Ectodermal cell (in vitro differentiated cells): Measurements from ENCODE around the gene HOXA5.

Experiments
- H3K27ac ChIP-seq: 2 replicates; pipeline ENCODE4 v1.7.0; 2013; ENCODE audit warnings: mild to moderate bottlenecking, low read depth, low read length; ENCODE audit not compliant: insufficient read depth, poor library complexity, severe bottlenecking
- H3K27me3 ChIP-seq: 2 replicates; pipeline ENCODE4 v1.7.0; 2013; ENCODE audit warnings: mild to moderate bottlenecking, low read length; ENCODE audit not compliant: insufficient read depth, control insufficient read depth, poor library complexity, severe bottlenecking
- H3K36me3 ChIP-seq: one replicate; pipeline ENCODE4 v1.7.0; 2013; ENCODE audit warnings: low read length; ENCODE audit not compliant: control insufficient read depth, insufficient read depth
- H3K4me1 ChIP-seq: one replicate; pipeline ENCODE4 v1.7.0; 2013; ENCODE audit warnings: low read length; ENCODE audit not compliant: control insufficient read depth, insufficient read depth
- H3K4me3 ChIP-seq: 2 replicates; pipeline ENCODE4 v1.7.0; 2013; ENCODE audit warnings: low read depth, low read length, control low read depth; ENCODE audit not compliant: insufficient read depth
- H3K9me3 ChIP-seq: 2 replicates; pipeline ENCODE4 v1.7.0; 2013; ENCODE audit warnings: mild to moderate bottlenecking, low read length, moderate library complexity; ENCODE audit not compliant: control insufficient read depth
- WGBS, 2 experiments: methylation state at CpG; one replicate each; pipeline ENCODE4 v1.1.7; 2013; ENCODE audit warnings: missing lambda C conversion rate in 2 of 2; 5-methylcytosine and 5-hydroxymethylcytosine counted together

Gene HOXA5

DNA sequence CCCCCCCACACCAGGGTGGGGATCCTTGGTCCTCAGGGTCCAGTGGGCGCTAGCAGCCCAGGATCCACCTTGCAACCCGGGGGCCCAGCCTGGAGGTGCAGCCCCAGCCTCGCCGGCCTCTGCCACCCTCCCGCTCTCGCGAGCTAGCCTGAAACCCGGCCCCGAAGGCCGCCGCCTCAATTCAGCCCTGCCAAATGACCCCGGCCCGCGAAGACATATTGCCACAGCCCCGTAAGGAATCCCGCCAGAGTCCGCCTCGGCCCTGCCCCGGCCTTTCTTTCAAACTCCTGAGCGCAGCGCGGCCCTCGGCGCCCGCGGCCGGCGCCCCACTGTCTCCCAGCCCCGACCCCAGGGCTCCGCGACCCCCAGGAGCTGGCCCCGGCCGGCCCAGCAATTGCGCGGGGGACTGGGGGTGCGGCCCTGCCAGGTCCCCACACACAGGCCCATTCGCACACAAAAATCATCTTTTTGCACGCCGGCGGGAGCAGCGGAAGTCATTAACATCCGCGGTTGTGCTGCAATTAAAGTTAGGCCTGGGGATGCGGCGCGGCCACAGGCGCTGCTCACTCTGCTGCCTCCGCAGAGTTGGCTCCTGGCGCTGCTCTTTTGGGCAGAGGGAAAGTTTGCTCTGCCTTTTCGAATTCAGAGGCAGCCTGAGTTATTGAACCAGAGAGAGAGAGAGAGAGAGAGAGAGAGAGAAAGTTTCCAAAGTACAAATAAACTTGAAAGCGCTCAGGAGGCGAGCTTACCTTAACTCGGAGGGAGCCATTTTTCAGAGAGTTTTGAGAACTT, 4.0 kb downstream of the HOXA5 start:
- H3K27me3 ChIP-seq: peaks cover 100% of the 10 kb centered on the region
- H3K4me3 ChIP-seq: no peak overlapping the region
- 1% methylated on average over 53 of the region's 53 CpGs for WGBS, 2 experiments
- H3K4me1 ChIP-seq: peaks cover 4% of the 10 kb centered on the region
- no peaks in the 10 kb centered on the region for H3K36me3 ChIP-seq
- H3K27ac ChIP-seq: no peak overlapping the region
- H3K9me3 ChIP-seq: no peaks in the 10 kb centered on the region

DNA sequence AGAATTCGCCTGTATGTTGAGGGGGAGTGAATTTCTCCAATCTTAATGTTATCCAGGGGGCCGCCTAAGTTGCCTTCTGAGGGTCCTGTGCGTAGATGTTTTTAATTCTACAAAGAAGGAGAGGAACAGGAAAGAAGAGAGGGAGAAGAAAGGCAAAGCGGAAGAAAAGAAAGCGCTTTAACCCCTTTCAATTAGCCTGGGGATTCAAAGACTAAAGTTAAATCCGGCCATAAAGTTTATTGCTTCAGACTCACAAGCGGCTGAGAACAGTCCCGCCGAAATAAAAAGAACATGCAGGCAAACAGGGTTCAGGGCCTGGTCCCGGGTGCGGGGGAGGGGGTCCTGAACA, 4.5 kb downstream of the HOXA5 start:
- Histone ChIP-seq H3K27me3 (peaks cover 100% of the 10 kb centered on the region), H3K4me3 (no peak overlapping the region)

DNA sequence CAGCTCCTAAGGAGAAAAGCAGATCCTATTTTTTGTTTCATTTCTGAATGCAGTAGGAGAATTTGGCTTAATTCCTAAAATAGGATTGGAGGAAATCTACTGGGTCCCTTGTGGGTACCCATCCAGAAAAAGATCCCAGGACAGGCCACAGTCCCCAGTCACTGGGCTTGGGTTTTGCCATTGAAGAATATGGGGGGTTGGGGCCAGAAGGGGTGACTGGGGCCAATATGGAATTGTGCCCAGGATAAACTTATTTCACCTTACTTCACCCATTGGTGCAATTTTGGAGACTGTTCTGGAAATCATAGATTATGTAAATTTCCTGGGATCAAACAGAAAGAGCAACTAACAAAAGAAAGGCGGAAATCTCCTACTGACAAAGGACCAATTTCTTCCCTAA, 5.0 kb downstream of the HOXA5 start:
- H3K27ac ChIP-seq: no peak overlapping the region
- WGBS, 2 experiments: 25 to 29% methylated on average over 1 of the region's 1 CpG
- H3K27me3 ChIP-seq: peaks cover 100% of the 10 kb centered on the region
- H3K4me1 ChIP-seq: peaks cover 4% of the 10 kb centered on the region
- no peaks in the 10 kb centered on the region for H3K36me3 ChIP-seq
- H3K9me3 ChIP-seq: no peaks in the 10 kb centered on the region
- no peak overlapping the region for H3K4me3 ChIP-seq

More for the DNA sequence above, 4.5 kb downstream of the HOXA5 start:
- no peaks in the 10 kb centered on the region for H3K36me3 ChIP-seq
- peaks cover 4% of the 10 kb centered on the region for H3K4me1 ChIP-seq
- 7 to 8% methylated on average over 11 of the region's 11 CpGs for whole genome bisulfite sequencing, 2 experiments
- no peak overlapping the region for H3K27ac ChIP-seq
- no peaks in the 10 kb centered on the region for H3K9me3 ChIP-seq

DNA sequence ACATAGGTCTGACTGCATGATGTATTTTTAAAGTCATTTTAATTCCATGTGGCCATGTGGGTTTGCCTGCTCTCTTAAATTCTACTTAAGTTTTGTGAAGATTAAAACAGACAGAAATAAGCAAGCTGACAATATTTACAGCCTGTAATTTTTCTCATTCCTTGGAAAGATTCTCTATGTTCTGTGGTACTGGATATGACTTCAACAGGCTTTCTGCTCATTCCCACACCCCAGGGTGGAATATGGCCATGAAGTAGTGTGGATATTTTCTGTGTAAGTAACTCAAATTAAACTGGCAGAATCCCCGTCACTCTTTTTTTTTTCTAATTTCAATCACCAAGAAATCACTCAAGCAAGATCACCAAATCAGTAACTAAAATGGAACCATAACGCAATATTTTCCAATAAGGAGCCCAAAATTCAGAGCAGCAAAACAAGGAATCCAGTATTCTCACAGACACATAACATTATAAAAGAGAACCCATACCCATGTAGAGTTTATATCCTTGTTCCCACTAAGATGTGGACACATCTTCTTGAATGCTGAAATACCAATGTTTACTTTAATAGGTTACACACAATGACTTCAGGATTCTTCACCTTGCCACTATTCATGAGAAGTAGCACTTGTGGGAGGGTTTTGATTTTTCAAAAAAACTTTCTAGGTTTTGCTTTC, 5.7 kb downstream of the HOXA5 start:
- H3K27ac ChIP-seq: no peak overlapping the region
- peaks cover 4% of the 10 kb centered on the region for H3K4me1 ChIP-seq
- no peak overlapping the region for H3K4me3 ChIP-seq
- no peaks in the 10 kb centered on the region for H3K36me3 ChIP-seq
- no peaks in the 10 kb centered on the region for H3K9me3 ChIP-seq
- WGBS, 2 experiments: 49 to 65% methylated on average over 2 of the region's 2 CpGs
- H3K27me3 ChIP-seq: peaks cover 100% of the 10 kb centered on the region

DNA sequence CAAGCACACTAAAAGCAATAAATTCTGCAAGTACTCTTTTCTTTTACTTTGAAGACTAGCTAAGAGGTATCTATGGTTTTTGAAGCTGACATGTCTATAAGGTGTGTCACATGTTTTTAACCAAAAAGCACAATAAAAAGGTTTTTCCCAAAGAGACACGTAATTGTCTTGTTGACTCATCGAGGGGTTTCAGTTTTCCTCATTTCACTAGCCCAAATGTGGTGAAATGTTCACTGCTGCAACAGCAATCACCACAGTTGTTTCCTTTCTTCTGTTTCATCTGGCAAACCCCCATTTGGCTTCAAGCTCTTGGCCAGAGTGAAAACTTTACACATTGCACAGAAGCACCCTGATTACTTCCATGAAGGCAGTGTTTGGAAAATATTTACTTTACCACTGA, 9.1 kb downstream of the HOXA5 start:
- H3K4me3 ChIP-seq: no peak overlapping the region
- 16 to 18% methylated on average over 2 of the region's 2 CpGs for WGBS, 2 experiments
- peaks cover 100% of the 10 kb centered on the region for H3K27me3 ChIP-seq
- H3K36me3 ChIP-seq: no peaks in the 10 kb centered on the region
- no peaks in the 10 kb centered on the region for H3K9me3 ChIP-seq
- H3K4me1 ChIP-seq: no peaks in the 10 kb centered on the region
- no peak overlapping the region for H3K27ac ChIP-seq

DNA sequence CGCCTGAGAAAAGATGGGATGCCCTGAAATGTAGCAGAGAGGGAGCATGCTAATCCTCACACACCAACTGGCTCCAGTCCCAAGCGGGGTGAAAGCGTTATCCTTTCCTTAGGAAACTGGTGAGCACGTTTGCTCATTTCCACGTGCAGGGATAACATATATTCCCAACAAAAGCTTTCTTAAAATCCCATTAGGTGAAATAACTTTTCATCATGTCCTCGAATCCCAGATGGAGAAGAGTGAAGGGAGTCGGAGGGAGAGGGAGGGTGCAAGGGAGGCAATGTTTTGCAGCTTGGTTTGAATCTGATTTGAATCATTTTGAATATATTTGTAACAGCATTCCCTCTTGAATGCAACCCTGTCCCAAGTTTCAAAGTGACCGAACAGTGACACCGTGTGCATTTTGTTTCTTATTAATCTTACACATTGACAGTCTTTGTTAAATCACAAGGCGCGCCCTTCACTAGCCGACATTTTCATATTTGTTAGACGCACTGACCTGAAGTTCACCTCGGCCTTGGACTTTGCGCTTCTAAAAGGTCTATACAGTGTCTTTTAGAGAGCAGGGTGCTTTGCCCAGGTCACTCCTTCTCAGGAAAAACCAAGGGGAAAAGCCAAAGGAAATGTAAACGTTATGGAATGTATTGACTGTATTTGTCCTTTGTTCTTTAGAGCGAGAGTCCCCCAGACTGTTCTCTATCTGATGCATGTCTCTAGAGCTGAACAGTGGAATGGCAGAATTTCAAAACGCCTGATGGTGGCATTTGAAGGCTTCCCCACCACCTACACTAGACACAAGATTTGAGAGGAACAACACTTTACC, 9.9 kb downstream of the HOXA5 start:
- WGBS, 2 experiments: 15 to 17% methylated on average over 16 to 18 of the region's 18 CpGs
- H3K27ac ChIP-seq: no peak overlapping the region
- H3K27me3 ChIP-seq: peaks cover 100% of the 10 kb centered on the region
- H3K36me3 ChIP-seq: no peaks in the 10 kb centered on the region
- H3K4me3 ChIP-seq: no peak overlapping the region
- H3K4me1 ChIP-seq: no peaks in the 10 kb centered on the region
- H3K9me3 ChIP-seq: no peaks in the 10 kb centered on the region

DNA sequence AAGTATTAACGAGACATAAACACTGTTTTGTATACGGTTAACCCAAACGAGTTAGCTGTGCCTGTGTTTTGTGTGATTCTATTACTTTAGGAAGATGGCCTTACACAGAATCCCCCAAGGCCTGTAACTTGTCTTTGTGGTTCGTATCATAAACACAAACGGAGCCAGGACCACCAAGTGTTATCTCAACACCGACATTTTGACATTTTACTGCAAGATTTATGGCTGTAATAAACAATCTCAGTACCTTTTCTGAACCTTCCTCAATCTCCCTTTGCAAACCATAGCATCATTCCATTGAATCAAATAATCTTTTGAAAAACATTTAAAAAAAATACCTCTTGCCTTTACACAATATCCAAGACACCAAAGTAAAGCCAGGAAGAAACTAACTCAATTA, 10.5 kb downstream of the HOXA5 start:
- Histone ChIP-seq H3K9me3 (no peaks in the 10 kb centered on the region), H3K4me1 (no peaks in the 10 kb centered on the region), H3K27me3 (peaks cover 100% of the 10 kb centered on the region), H3K27ac (no peak overlapping the region), H3K36me3 (no peaks in the 10 kb centered on the region), H3K4me3 (no peak overlapping the region)
- WGBS, 2 experiments: 16 to 30% methylated on average over 6 of the region's 6 CpGs

DNA sequence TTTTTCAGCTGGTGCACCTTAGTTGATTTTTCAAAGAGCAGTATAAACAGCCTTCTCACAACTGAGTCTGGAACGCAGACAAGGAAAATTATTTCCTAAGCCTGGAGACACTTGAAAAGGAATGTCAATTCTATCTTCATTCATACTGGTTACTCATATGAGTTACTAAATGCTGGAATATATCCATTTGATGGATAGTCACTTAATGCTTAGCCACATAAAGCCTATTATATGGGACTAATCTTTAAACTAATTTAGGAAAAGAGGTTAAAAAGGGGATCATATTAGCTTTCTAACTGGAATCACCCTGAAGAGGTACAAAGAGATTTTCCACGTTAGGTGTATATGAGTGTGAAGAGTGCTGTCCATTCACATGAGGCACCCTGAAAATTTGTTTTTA, 11.3 kb downstream of the HOXA5 start:
- Histone ChIP-seq H3K36me3 (no peaks in the 10 kb centered on the region), H3K27me3 (peaks cover 100% of the 10 kb centered on the region), H3K4me3 (no peak overlapping the region), H3K4me1 (no peaks in the 10 kb centered on the region), H3K9me3 (no peaks in the 10 kb centered on the region), H3K27ac (no peak overlapping the region)
- 25 to 37% methylated on average over 2 of the region's 2 CpGs for WGBS, 2 experiments

DNA sequence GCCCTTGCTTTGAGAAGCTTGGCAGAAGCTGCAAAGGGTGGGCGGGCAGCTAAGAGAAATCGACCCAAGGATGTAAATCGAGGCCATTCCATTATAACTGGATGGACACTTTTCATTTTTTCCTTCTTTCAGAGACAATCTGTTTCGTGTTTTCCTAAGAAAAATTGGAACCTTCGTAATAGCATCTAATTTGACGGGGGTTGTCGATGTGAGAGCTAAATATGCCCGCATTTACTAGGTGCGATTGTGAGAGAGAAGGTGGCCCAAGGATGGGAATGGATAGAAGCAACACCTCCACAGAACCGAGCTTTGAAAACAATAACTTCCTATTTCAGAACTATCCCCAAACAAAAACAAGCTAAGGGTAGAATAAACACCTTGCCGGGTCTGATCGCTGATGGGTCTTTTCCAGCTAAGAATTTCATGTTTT, 12.1 kb downstream of the HOXA5 start:
- H3K27me3 ChIP-seq: peaks cover 100% of the 10 kb centered on the region
- 6 to 7% methylated on average over 12 of the region's 12 CpGs for WGBS, 2 experiments
- no peak overlapping the region for H3K4me3 ChIP-seq

More for the DNA sequence above, 12.1 kb downstream of the HOXA5 start:
- H3K27ac ChIP-seq: no peak overlapping the region
- no peaks in the 10 kb centered on the region for H3K4me1 ChIP-seq
- H3K9me3 ChIP-seq: no peaks in the 10 kb centered on the region
- H3K36me3 ChIP-seq: no peaks in the 10 kb centered on the region
